ENCODE measurements around the gene MAP3K4. TPM values are rescaled to one million over a fixed set of nuclear protein-coding genes. Genes with fewer than 3 reads are reported as not detected.

The MAP3K4 gene
- total RNA-seq, 1 donor from 2014 or later = 31.9 TPM

DNA sequence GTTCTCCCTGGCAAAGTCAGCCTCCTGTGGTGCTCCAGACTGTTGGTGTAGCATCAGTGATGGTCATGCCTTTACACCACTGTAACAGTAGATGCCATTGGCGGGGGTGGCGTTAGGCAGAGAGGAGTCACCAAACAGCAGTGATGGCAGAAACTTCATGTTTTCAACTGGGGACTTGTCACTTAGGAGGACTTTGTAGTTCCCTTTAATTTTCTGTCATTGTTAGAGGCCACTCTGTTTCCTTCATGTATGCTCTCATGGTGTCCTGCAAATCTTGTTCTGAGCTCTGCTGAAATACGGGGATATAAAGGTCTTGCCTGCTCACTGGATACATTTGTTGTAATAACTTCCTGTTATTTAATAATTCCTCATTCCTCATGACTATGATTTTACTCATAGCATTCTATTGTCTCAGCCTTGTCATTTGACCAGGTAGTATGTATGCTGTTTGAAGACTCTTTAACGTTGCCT lies 4.6 kb downstream of the MAP3K4 start:
- DNase-seq (ENCODE audit: low read depth) = no peak
- no peak overlapping the region for H3K4me3 ChIP-seq (ENCODE audit: low read depth, low read length)

DNA sequence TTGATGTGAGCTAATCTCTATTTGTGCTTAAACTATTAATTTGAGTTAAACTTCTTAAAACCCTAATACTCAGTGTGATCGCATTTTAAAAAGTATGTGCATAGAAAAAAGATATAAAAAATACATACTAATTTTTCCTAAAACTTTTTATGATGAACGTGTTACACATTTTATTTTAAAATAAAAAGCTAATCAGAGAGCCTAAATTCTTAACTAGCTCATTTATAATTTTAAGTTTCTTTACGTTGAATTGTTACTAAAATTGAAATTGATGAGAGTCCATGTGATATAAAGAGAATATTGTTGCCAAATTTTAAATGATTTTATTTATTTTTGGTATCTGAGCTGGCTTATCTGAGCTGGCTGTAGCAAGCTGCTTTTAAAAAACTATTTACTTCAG lies 6.6 kb downstream of the MAP3K4 start:
- TF ChIP-seq, protein P1, sequence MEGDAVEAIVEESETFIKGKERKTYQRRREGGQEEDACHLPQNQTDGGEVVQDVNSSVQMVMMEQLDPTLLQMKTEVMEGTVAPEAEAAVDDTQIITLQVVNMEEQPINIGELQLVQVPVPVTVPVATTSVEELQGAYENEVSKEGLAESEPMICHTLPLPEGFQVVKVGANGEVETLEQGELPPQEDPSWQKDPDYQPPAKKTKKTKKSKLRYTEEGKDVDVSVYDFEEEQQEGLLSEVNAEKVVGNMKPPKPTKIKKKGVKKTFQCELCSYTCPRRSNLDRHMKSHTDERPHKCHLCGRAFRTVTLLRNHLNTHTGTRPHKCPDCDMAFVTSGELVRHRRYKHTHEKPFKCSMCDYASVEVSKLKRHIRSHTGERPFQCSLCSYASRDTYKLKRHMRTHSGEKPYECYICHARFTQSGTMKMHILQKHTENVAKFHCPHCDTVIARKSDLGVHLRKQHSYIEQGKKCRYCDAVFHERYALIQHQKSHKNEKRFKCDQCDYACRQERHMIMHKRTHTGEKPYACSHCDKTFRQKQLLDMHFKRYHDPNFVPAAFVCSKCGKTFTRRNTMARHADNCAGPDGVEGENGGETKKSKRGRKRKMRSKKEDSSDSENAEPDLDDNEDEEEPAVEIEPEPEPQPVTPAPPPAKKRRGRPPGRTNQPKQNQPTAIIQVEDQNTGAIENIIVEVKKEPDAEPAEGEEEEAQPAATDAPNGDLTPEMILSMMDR (conservative IDR thresholded peaks at IDR 0.05; ENCODE audit: low read depth, low read length) = no peak
- no peak for DNase-seq (ENCODE audit: low read depth)
- no peak overlapping the region for H3K4me3 ChIP-seq (ENCODE audit: low read depth, low read length)

More for the DNA sequence above, 4.6 kb downstream of the MAP3K4 start:
- TF ChIP-seq, protein P1 (conservative IDR thresholded peaks at IDR 0.05; ENCODE audit: low read depth, low read length) = no peak

DNA sequence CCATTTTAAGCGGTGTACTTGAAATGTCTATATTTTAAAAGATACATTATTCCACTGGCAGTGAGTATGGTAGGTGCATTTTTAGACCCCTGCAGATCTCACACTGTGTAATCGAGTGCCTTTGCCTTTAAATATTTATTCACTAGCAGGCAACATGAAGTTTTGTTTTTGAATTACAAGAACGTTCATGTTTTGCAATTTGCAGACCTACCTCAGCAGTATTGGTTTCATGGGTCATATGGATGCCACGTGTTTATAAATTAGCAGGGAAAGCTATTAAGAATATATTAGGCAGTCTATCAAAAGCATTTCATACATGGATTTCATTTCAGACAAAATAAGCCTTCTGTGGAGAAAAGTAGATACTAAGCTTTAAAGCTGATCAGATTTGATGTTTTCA lies 7.2 kb downstream of the MAP3K4 start:
- H3K4me3 ChIP-seq (ENCODE audit: low read depth, low read length) = no peak overlapping the region
- no peak for DNase-seq (ENCODE audit: low read depth)
- TF ChIP-seq, protein P1 (conservative IDR thresholded peaks at IDR 0.05; ENCODE audit: low read depth, low read length) = no peak

DNA sequence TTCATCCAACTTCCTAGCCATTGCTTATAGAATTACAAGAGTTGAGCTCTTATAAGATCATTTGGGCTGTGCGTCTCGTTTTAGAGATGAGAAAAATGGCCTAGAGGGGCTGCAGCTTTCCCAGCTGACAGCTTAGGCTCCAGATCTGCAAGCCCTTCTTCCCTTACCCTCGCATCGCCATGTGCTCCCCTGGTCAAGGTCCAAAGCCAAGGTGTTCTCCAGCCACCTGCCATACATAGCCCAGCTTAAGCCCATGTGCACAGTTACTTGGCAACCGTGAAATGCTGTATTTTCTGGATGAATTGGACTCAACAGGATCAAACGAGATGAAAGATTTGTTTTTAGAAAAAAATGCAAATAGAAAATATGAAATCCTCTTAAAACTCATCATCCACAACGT lies 7.9 kb downstream of the MAP3K4 start:
- no peak overlapping the region for H3K4me3 ChIP-seq (ENCODE audit: low read depth, low read length)
- TF ChIP-seq, protein P1 (conservative IDR thresholded peaks at IDR 0.05; ENCODE audit: low read depth, low read length) = no peak
- no peak for DNase-seq (ENCODE audit: low read depth)

DNA sequence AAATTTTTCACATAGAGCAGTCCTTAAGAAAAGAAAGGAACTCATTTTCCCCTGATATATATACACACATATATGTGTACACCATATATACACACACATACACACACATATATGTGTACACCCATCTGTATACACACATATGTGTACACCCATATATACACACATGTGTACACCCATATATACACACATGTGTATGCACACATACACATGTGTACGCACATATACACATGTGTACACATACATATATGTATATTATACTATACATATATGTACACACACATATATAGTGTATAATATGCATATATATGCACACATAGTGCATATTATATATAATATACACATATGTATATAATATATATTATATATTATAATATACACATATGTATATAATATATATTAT lies 9.1 kb downstream of the MAP3K4 start:
- TF ChIP-seq, protein P1 (conservative IDR thresholded peaks at IDR 0.05; ENCODE audit: low read depth, low read length) = no peak
- no peak overlapping the region for H3K4me3 ChIP-seq (ENCODE audit: low read depth, low read length)
- no peak for DNase-seq (ENCODE audit: low read depth)

DNA sequence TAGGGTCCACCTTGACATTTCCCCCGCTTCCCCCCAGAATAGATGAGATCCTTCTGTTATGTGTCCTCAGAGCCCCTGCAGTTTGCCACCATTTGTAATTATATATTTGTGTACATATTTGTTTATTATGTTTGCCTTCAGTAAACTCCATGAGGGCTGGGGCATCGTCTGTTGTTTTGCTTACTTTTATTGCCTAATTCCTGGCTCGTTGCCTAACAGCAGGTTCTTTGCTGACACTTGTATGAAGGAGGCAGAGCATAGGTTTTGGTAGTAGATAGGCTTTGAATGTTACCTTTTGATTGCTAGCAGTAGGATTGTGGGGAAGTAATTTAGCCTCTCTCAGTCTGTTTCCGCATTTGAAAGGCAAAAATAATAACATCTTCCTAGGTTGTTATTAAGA lies 9.9 kb downstream of the MAP3K4 start:
- TF ChIP-seq, protein P1 (conservative IDR thresholded peaks at IDR 0.05; ENCODE audit: low read depth, low read length) = no peak
- DNase-seq (ENCODE audit: low read depth) = no peak

DNA sequence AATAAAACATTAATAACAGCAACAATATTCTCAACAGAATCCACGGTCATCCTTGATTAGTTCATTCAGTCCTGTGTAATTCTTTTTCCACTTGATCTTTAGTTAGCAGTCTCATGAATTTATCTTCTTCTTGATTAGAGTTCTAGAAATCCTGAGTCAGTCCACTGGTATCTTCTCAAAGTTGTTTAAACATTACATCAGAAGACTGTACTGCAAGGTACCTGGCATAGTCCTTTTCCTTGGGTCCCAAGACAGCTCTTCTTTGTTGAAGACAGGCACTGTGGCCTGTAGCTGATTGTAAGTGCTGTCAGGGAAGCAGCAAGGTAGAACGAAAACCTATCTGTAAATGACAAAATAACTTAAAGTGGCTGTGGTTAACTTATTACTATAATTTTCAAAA lies 11.8 kb downstream of the MAP3K4 start:
- H3K4me3 ChIP-seq (ENCODE audit: low read depth, low read length) = no peak overlapping the region
- no peak for DNase-seq (ENCODE audit: low read depth)

More for the DNA sequence above, 9.9 kb downstream of the MAP3K4 start:
- H3K4me3 ChIP-seq (ENCODE audit: low read depth, low read length) = peak overlapping the region; percentile 12

More for the DNA sequence above, 11.8 kb downstream of the MAP3K4 start:
- TF ChIP-seq, protein P1 (conservative IDR thresholded peaks at IDR 0.05; ENCODE audit: low read depth, low read length) = no peak
